ENCODE measurements around the gene BANF2.

- no peak for TF ChIP-seq ZNF274 (IDR thresholded peaks at IDR 0.05; ENCODE audit: low read depth, low read length)
- TF ChIP-seq SUZ12 (IDR thresholded peaks at IDR 0.05; ENCODE audit: extremely low read depth, insufficient read depth, insufficient read length), result no peak
These were observed 38.5 kb upstream of the BANF2 start for GRCh38 chr20:17661121-17661744.
